SK-N-SH (cell line): ENCODE measurements around the gene POLN. TPM values are rescaled to one million over a fixed set of nuclear protein-coding genes. Genes with fewer than 3 reads are reported as not detected.

Experiments
- CTCF ChIA-PET: fragments of 300-600, 350-600 bp; formaldehyde crosslinking; extraction: SDS; loops from one replicate; lab custom pipeline; 2021; lab: Yijun Ruan, JAX
- POLR2A ChIA-PET: fragments of 350-600 bp; sonication (Branson Sonifier 250); formaldehyde crosslinking; extraction: SDS; loops from one replicate; lab custom pipeline; 2020; ENCODE audit warnings: antibody characterized with exemption, inconsistent platforms; lab: Yijun Ruan, JAX
- DNase-seq: peaks from one replicate; pipeline ENCODE4 v3.0.0; 2012
- H2AFZ ChIP-seq: fragments of 200-600 bp; sonication (generic); 2 replicates; pipeline ENCODE4 v1.8.1; 2016; ENCODE audit warnings: antibody characterized with exemption, mild to moderate bottlenecking, low read depth
- H3F3A ChIP-seq: fragments of 200-600 bp; sonication (generic); replicated peaks from 2 replicates; pipeline ENCODE3; 2016; ENCODE audit warnings: antibody characterized with exemption, mild to moderate bottlenecking; ENCODE audit not compliant: insufficient read depth
- H3K27ac ChIP-seq, 2 experiments: fragments of 200-500 bp in 1 of 2; fragments of 200-600 bp in 1 of 2; sonication (Bioruptor generic) in 1 of 2; sonication (generic), shearing (Covaris generic) in 1 of 2; 2 replicates each; pipeline versions ENCODE4 v1.5.1 to v1.6.1; 2014 to 2016; ENCODE audit warnings: low read depth in 2 of 2, inconsistent platforms in 1 of 2, low read length in 1 of 2, mild to moderate bottlenecking in 1 of 2, mixed read lengths in 1 of 2
- H3K27me3 ChIP-seq: fragments of 200-600 bp; sonication (generic), shearing (Covaris generic); 2 replicates; pipeline ENCODE4 v1.6.1; 2016; ENCODE audit warnings: mixed run types; ENCODE audit not compliant: insufficient read depth
- H3K36me3 ChIP-seq, 2 experiments: fragments of 200-500 bp in 1 of 2; fragments of 200-600 bp in 1 of 2; sonication (Bioruptor generic) in 1 of 2; sonication (generic) in 1 of 2; replicated peaks in 1 of 2; 2 replicates each; pipeline versions ENCODE3 to v1.5.1; 2014 to 2016; ENCODE audit warnings: low read length in 1 of 2, mild to moderate bottlenecking in 1 of 2; ENCODE audit not compliant: insufficient read depth in 2 of 2, control insufficient read depth in 1 of 2
- H3K4me1 ChIP-seq, 2 experiments: fragments of 200-500 bp in 1 of 2; fragments of 200-600 bp in 1 of 2; sonication (Bioruptor generic) in 1 of 2; sonication (generic), shearing (Covaris generic) in 1 of 2; 2 replicates each; pipeline versions ENCODE4 v1.5.1 to v1.6.1; 2014 to 2016; ENCODE audit warnings: low read depth in 1 of 2, low read length in 1 of 2, mixed run types in 1 of 2; ENCODE audit not compliant: insufficient read depth in 2 of 2, control insufficient read depth in 1 of 2
- H3K4me2 ChIP-seq: fragments of 200-600 bp; sonication (generic), shearing (Covaris generic); 2 replicates; pipeline ENCODE4 v1.6.1; 2017; ENCODE audit warnings: mixed run types
- H3K4me3 ChIP-seq, 2 experiments: fragments of 200-500 bp in 1 of 2; fragments of 200-600 bp in 1 of 2; sonication (Bioruptor generic) in 1 of 2; sonication (generic), shearing (Covaris generic) in 1 of 2; 2 replicates each; pipeline versions ENCODE4 v1.5.1 to v1.8.1; 2014 to 2016; ENCODE audit warnings: low read depth in 2 of 2, inconsistent platforms in 1 of 2, low read length in 1 of 2, mild to moderate bottlenecking in 1 of 2, mixed read lengths in 1 of 2, moderate library complexity in 1 of 2
- H3K79me2 ChIP-seq: fragments of 200-600 bp; sonication (generic); 2 replicates; pipeline ENCODE4 v1.8.1; 2017; ENCODE audit warnings: mild to moderate bottlenecking; ENCODE audit not compliant: insufficient read depth
- H3K9ac ChIP-seq: fragments of 200-600 bp; sonication (generic); 2 replicates; pipeline ENCODE4 v1.6.1; 2017; ENCODE audit warnings: mixed run types
- H3K9me2 ChIP-seq: fragments of 200-600 bp; sonication (generic); 2 replicates; pipeline ENCODE4 v1.6.1; 2017; ENCODE audit warnings: mixed run types
- H3K9me3 ChIP-seq: fragments of 200-600 bp; sonication (generic); 2 replicates; pipeline ENCODE4 v1.6.1; 2017; ENCODE audit warnings: mixed run types, mild to moderate bottlenecking, moderate library complexity
- H4K20me1 ChIP-seq: fragments of 200-600 bp; sonication (generic); 2 replicates; pipeline ENCODE4 v1.6.1; 2017; ENCODE audit warnings: mild to moderate bottlenecking, mixed run types; ENCODE audit not compliant: insufficient read depth
- EZH2phosphoT487 ChIP-seq: fragments of 200-600 bp; sonication (generic); IDR thresholded peaks from 2 replicates; pipeline ENCODE4 v1.6.1; 2017; ENCODE audit warnings: low read depth, mixed run types, mild to moderate bottlenecking, antibody characterized with exemption, moderate library complexity, borderline replicate concordance
- JUND ChIP-seq: IDR thresholded peaks from 2 replicates; pipeline ENCODE4 v1.4.0; 2012
- MXI1 ChIP-seq: IDR thresholded peaks from 2 replicates; pipeline ENCODE4 v1.6.1; 2012; ENCODE audit warnings: mild to moderate bottlenecking, low read depth, low read length, improper control_type of control experiment
- POLR2AphosphoS5 ChIP-seq: IDR thresholded peaks from 2 replicates; pipeline ENCODE4 v1.6.1; 2012; ENCODE audit warnings: low read depth, low read length
- RCOR1 ChIP-seq: fragments of 150-350 bp; IDR thresholded peaks from 2 replicates; pipeline ENCODE4 v1.6.1; 2017; ENCODE audit warnings: antibody characterized with exemption, low read length
- SMC3 ChIP-seq: IDR thresholded peaks from 2 replicates; pipeline ENCODE4 v1.6.1; 2012; ENCODE audit warnings: low read depth, low read length, improper control_type of control experiment
- TAF1 ChIP-seq: IDR thresholded peaks from 2 replicates; pipeline ENCODE4 v1.6.1; 2012; ENCODE audit warnings: low read depth, mild to moderate bottlenecking, low read length, moderate library complexity, borderline replicate concordance
- TCF12 ChIP-seq: IDR thresholded peaks from 2 replicates; pipeline ENCODE4 v1.4.0; 2012
- WGBS: methylation state at CpG from one replicate; pipeline ENCODE4 v1.1.6; 2017; ENCODE audit warnings: low lambda C conversion rate; 5-methylcytosine and 5-hydroxymethylcytosine counted together
- polyA plus RNA-seq, 3 experiments: library from polyadenylated mRNA; depleted of rRNA; stranded (reverse); fragments of >200 nt; gene quantifications; 2 replicates each; pipeline ENCODE4 v1.2.3, GENCODE V29; 2012
- TF ChIP-seq, protein P1 (sequence below): IDR thresholded peaks from 2 replicates; pipeline ENCODE4 v1.6.1; 2012; ENCODE audit warnings: mild to moderate bottlenecking, low read depth, low read length, moderate library complexity
- TF ChIP-seq, protein P2 (sequence below): fragments of 150-350 bp; IDR thresholded peaks from 2 replicates; pipeline ENCODE4 v1.6.1; 2017; ENCODE audit warnings: antibody characterized with exemption, low read length, low read depth, borderline replicate concordance
- TF ChIP-seq, protein P3 (sequence below): IDR thresholded peaks from 2 replicates; pipeline ENCODE4 v1.4.0; 2012; ENCODE audit warnings: low read depth, borderline replicate concordance
- TF ChIP-seq, protein P4 (sequence below): fragments of 200-600 bp; sonication (generic); IDR thresholded peaks from 2 replicates; pipeline ENCODE4 v1.6.1; 2017; ENCODE audit warnings: antibody characterized with exemption, mild to moderate bottlenecking, moderate library complexity

The POLN gene
- polyA plus RNA-seq, 1 of the 3 experiments (the other 2 are of a cell fraction): 0.67 TPM

DNA sequence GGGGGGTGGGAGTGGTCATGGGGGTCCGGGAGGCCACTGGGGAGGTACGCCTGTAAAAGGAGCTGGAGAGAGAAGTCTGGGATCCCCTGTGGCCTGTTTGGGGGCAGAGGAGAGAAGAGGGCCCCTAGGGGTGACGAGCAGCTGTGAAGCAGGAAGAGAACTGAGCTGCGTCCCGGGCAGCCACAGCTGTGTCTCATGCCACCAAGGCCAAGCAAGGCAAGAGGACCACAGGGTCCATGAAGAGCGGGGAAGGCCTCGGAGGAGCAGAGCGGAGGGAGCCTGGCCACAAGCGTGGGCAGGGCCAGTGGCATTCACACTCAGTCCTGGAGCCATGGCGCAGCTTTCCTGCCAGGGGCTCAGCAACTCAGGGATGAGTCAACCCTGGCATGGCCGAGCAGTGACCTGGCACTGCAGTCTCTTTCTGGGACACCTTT, 196.4 kb downstream of the POLN start:
- ChIA-PET CTCF (interaction anchor here (1.1 kb wide), 1 partner anchor 11 kb away, joined by 3 read pairs; no protein-coding TSS in a partner anchor), POLR2A (interaction anchor here (0.7 kb wide), 1 partner anchor 14 kb away, joined by 3 read pairs; no protein-coding TSS in a partner anchor)
- Histone ChIP-seq H3K4me3 (no peak overlapping the region), H3K27ac (no peak overlapping the region), H3K4me1 (peaks cover 0 to 7% of the 10 kb centered on the region in 2 experiments; a peak in 1 of 4 replicates), H3K9me3 (no peaks in the 10 kb centered on the region), H3K36me3 (no peaks in the 10 kb centered on the region), H3K79me2 (peaks cover 5% of the 10 kb centered on the region; the same call in 1 of the 2 replicates), H3K9me2 (no peaks in the 10 kb centered on the region), H3K4me2 (no peak overlapping the region), H3F3A (peaks cover 8% of the 10 kb centered on the region), H3K9ac (no peak overlapping the region)
- 87% methylated on average over 11 of the region's 11 CpGs for WGBS
- no peak for DNase-seq
- TF ChIP-seq, protein P1, sequence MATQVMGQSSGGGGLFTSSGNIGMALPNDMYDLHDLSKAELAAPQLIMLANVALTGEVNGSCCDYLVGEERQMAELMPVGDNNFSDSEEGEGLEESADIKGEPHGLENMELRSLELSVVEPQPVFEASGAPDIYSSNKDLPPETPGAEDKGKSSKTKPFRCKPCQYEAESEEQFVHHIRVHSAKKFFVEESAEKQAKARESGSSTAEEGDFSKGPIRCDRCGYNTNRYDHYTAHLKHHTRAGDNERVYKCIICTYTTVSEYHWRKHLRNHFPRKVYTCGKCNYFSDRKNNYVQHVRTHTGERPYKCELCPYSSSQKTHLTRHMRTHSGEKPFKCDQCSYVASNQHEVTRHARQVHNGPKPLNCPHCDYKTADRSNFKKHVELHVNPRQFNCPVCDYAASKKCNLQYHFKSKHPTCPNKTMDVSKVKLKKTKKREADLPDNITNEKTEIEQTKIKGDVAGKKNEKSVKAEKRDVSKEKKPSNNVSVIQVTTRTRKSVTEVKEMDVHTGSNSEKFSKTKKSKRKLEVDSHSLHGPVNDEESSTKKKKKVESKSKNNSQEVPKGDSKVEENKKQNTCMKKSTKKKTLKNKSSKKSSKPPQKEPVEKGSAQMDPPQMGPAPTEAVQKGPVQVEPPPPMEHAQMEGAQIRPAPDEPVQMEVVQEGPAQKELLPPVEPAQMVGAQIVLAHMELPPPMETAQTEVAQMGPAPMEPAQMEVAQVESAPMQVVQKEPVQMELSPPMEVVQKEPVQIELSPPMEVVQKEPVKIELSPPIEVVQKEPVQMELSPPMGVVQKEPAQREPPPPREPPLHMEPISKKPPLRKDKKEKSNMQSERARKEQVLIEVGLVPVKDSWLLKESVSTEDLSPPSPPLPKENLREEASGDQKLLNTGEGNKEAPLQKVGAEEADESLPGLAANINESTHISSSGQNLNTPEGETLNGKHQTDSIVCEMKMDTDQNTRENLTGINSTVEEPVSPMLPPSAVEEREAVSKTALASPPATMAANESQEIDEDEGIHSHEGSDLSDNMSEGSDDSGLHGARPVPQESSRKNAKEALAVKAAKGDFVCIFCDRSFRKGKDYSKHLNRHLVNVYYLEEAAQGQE: no peak
- TF ChIP-seq EZH2phosphoT487 (no peak), JUND (no peak), TAF1 (no peak), MXI1 (no peak)
- TF ChIP-seq, protein P2, sequence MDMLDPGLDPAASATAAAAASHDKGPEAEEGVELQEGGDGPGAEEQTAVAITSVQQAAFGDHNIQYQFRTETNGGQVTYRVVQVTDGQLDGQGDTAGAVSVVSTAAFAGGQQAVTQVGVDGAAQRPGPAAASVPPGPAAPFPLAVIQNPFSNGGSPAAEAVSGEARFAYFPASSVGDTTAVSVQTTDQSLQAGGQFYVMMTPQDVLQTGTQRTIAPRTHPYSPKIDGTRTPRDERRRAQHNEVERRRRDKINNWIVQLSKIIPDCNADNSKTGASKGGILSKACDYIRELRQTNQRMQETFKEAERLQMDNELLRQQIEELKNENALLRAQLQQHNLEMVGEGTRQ: no peak
- TF ChIP-seq, protein P3, sequence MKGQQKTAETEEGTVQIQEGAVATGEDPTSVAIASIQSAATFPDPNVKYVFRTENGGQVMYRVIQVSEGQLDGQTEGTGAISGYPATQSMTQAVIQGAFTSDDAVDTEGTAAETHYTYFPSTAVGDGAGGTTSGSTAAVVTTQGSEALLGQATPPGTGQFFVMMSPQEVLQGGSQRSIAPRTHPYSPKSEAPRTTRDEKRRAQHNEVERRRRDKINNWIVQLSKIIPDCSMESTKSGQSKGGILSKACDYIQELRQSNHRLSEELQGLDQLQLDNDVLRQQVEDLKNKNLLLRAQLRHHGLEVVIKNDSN: no peak
- TF ChIP-seq, all 33 proteins: peak for 0
- H2AFZ ChIP-seq: no peak overlapping the region
- H4K20me1 ChIP-seq: peaks cover 8% of the 10 kb centered on the region; the same call in 1 of the 2 replicates
- H3K27me3 ChIP-seq: no peaks in the 10 kb centered on the region

DNA sequence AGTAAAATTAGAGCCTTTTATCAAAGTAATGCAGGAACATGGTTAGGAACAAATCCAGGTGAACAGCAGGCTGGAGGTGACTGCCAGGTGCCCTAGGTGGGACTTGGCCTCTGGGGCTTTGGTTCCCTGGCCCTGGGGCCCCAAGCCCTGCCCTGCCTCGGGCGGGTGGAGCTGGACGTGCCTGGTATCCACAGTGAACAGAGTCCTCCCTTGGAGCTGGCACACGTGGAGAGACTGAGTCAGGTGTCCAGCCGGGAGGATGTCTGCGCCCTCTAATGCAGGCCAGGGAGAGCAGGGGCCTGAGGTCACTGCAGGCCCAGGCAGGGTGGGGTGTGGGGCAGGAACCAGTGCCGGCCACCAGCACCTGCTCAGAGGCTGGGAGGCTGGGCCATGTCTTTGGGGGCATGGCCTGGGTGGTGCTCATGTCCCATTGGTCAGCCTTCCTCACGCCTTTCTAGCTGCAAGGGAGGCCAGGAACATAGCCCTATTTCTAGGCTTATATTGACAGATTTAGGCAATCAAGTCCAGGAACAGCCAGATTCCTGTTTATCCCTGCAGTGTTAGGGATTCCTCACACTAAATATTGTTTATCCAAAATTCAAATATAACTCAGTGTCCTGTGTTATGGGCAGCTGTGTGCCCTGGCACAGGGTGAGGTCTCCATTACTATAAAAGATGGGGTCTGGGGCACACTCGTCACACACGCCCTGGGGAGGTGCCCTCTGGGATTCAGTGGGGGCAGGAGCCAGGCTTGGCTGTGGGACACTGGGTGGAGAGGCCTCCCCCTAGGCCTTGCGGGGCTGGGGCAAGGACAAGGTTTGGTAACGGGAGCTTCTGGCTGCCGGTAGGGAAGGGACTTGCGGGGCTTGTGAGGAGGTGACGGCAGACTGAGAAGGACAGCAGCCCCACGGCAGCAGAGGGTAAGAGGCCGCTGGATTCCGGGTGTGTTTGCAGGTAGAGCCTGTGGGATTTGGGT, 197.1 kb downstream of the POLN start:
- no peak overlapping the region for H3K4me2 ChIP-seq
- peaks cover 8% of the 10 kb centered on the region; the same call in 1 of the 2 replicates for H4K20me1 ChIP-seq
- H3F3A ChIP-seq: peaks cover 8% of the 10 kb centered on the region
- no peak overlapping the region for H3K9ac ChIP-seq
- no peak overlapping the region for H3K27ac ChIP-seq
- no peaks in the 10 kb centered on the region for H3K27me3 ChIP-seq
- no peak for DNase-seq
- no peaks in the 10 kb centered on the region for H3K9me2 ChIP-seq
- ChIA-PET POLR2A (no interaction called here), CTCF (interaction anchor here (1.1 kb wide), 1 partner anchor 12 kb away, joined by 3 read pairs; no protein-coding TSS in a partner anchor)
- no peaks in the 10 kb centered on the region for H3K36me3 ChIP-seq
- no peak overlapping the region for H2AFZ ChIP-seq
- peaks cover 5% of the 10 kb centered on the region; the same call in 1 of the 2 replicates for H3K79me2 ChIP-seq
- no peaks in the 10 kb centered on the region for H3K9me3 ChIP-seq
- no peak overlapping the region for H3K4me3 ChIP-seq
- peaks cover 0 to 7% of the 10 kb centered on the region in 2 experiments; a peak in 1 of 4 replicates for H3K4me1 ChIP-seq
- WGBS: 90% methylated on average over 15 of the region's 18 CpGs
- no peak for TF ChIP-seq SMC3
- TF ChIP-seq RCOR1: no peak
- TF ChIP-seq, protein P4, sequence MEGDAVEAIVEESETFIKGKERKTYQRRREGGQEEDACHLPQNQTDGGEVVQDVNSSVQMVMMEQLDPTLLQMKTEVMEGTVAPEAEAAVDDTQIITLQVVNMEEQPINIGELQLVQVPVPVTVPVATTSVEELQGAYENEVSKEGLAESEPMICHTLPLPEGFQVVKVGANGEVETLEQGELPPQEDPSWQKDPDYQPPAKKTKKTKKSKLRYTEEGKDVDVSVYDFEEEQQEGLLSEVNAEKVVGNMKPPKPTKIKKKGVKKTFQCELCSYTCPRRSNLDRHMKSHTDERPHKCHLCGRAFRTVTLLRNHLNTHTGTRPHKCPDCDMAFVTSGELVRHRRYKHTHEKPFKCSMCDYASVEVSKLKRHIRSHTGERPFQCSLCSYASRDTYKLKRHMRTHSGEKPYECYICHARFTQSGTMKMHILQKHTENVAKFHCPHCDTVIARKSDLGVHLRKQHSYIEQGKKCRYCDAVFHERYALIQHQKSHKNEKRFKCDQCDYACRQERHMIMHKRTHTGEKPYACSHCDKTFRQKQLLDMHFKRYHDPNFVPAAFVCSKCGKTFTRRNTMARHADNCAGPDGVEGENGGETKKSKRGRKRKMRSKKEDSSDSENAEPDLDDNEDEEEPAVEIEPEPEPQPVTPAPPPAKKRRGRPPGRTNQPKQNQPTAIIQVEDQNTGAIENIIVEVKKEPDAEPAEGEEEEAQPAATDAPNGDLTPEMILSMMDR: no peak
- no peak for TF ChIP-seq POLR2AphosphoS5
- no peak for TF ChIP-seq JUND
- TF ChIP-seq, protein P1: no peak
- TF ChIP-seq TCF12: no peak
